ENCODE results near the gene ADRA1B.

GRCh38 chr5:159906463-159906862, 9.8 kb upstream of the ADRA1B start:
- TF ChIP-seq CTCF (IDR thresholded peaks at IDR 0.05; ENCODE audit: insufficient read depth, low read length, poor library complexity, severe bottlenecking) = no peak
- TF ChIP-seq EZH2phosphoT487 (conservative IDR thresholded peaks at IDR 0.05; ENCODE audit: low read length) = no peak

Measured in SU-DHL-6 (cell line).